Activated CD4-positive, alpha-beta T cell treated with anti-CD3 and anti-CD28 coated beads, Interleukin-2, amount 10 ng/mL, durations not matched to agents 7 days and 5 days (primary cell): Measurements from ENCODE around the gene EML4. TPM values are rescaled to one million over a fixed set of nuclear protein-coding genes. Genes with fewer than 3 reads are reported as not detected.

ENCODE experiments used
- total RNA-seq, 2 experiments: library from RNA; stranded (reverse); gene quantifications; one replicate each; pipeline ENCODE4 v1.2.3, GENCODE V29; 2021

The EML4 gene
- total RNA-seq, 2 experiments from 2014 or later, result 93.8 to 99.6 TPM

Other genes starting within 250 kb of the EML4 start
- gene PKDCC, start 121.3 kb upstream of the EML4 start, total RNA-seq, result not detected
- 10 to 100 TPM; 86.4 to 92.1 TPM for gene COX7A2L, start 191.9 kb downstream of the EML4 start, total RNA-seq